ENCODE data around the gene SPIRE2.
"Not testable (repeated sequence)": the region's sequence is repeated elsewhere in the genome, so short reads cannot be mapped to it uniquely, and the experiment has no call there.

SPIRE2 gene

GRCh38 chr16:89808475-89808874 is 19.8 kb upstream of the SPIRE2 start:
- Histone ChIP-seq H2BK12ac (ENCODE audit: low read length in 2 of 2) (no peak overlapping the region), H3K4ac (ENCODE audit: low read depth in 1 of 2, low read length in 2 of 2) (no peak overlapping the region), H2AFZ (ENCODE audit: low read depth, low read length) (no peak overlapping the region), H2BK15ac (ENCODE audit: low read depth, poor library complexity, severe bottlenecking) (no peak overlapping the region), H3K4me2 (ENCODE audit: low read length, poor library complexity, severe bottlenecking) (no peak overlapping the region), H3K4me1 (ENCODE audit: control insufficient read depth, insufficient read depth, low read depth, low read length) (no peaks in the 10 kb centered on the region), H3K9ac (ENCODE audit: low read length) (no peak overlapping the region), H3K14ac (ENCODE audit: low read length in 2 of 2) (no peak overlapping the region), H2BK120ac (ENCODE audit: low read depth, low read length) (no peak overlapping the region), H3K36me3 (ENCODE audit: control insufficient read depth in 1 of 2, insufficient read depth in 2 of 2, low read depth in 1 of 2, low read length in 2 of 2) (peaks cover 6 to 10% of the 10 kb centered on the region in 2 experiments), H3K9me3 (ENCODE audit: control insufficient read depth, low read length) (no peaks in the 10 kb centered on the region), H2BK5ac (ENCODE audit: low read depth, low read length, poor library complexity, severe bottlenecking) (no peak overlapping the region), H2AK5ac (ENCODE audit: low read length, severe bottlenecking) (no peak overlapping the region), H3K27me3 (ENCODE audit: control insufficient read depth in 1 of 2, insufficient read depth in 1 of 2, low read length in 2 of 2) (no peaks in the 10 kb centered on the region), H3K79me1 (replicated peaks; ENCODE audit: low read length, poor library complexity, severe bottlenecking) (peaks cover 7% of the 10 kb centered on the region), H3K27ac (ENCODE audit: low read length, poor library complexity, severe bottlenecking) (no peak overlapping the region), H3K4me3 (ENCODE audit: insufficient read depth in 1 of 2, low read depth in 1 of 2, low read length in 2 of 2) (no peak overlapping the region), H4K8ac (ENCODE audit: low read length) (no peak overlapping the region), H3K18ac (ENCODE audit: low read depth in 1 of 2, low read length in 2 of 2) (no peak overlapping the region), H3K23ac (ENCODE audit: low read length in 2 of 2) (no peak overlapping the region), H4K91ac (ENCODE audit: low read length) (no peak overlapping the region)
- DNase-seq = no peak
- WGBS = 95% methylated on average over 4 of the region's 4 CpGs

GRCh38 chr16:89811321-89811720 is 17.0 kb upstream of the SPIRE2 start:
- no peak overlapping the region for H4K8ac ChIP-seq (ENCODE audit: low read length)
- 100% methylated on average over 2 of the region's 2 CpGs for WGBS
- no peak overlapping the region for H3K27ac ChIP-seq (ENCODE audit: low read length, poor library complexity, severe bottlenecking)

GRCh38 chr16:89815639-89816348 is 12.5 kb upstream of the SPIRE2 start:
- DNase-seq = peak; percentile 13
- peaks cover 0 to 6% of the 10 kb centered on the region in 2 experiments for H3K36me3 ChIP-seq (ENCODE audit: control insufficient read depth in 1 of 2, insufficient read depth in 2 of 2, low read depth in 1 of 2, low read length in 2 of 2)
- no peak overlapping the region for H3K14ac ChIP-seq (ENCODE audit: low read length in 2 of 2)
- H2BK12ac ChIP-seq (ENCODE audit: low read length in 2 of 2) = no peak overlapping the region
- H3K18ac ChIP-seq (ENCODE audit: low read depth in 1 of 2, low read length in 2 of 2) = peak overlapping the region in 1 of 2 experiments; percentile 62
- no peaks in the 10 kb centered on the region for H3K9me3 ChIP-seq (ENCODE audit: control insufficient read depth, low read length)
- H2BK5ac ChIP-seq (ENCODE audit: low read depth, low read length, poor library complexity, severe bottlenecking) = no peak overlapping the region
- peak overlapping the region; percentile 85 for H2AFZ ChIP-seq (ENCODE audit: low read depth, low read length)
- H3K79me1 ChIP-seq (replicated peaks; ENCODE audit: low read length, poor library complexity, severe bottlenecking) = peaks cover 15% of the 10 kb centered on the region
- no peak overlapping the region for H3K23ac ChIP-seq (ENCODE audit: low read length in 2 of 2)
- WGBS = 7% methylated on average over 45 of the region's 65 CpGs
- no peak overlapping the region for H4K8ac ChIP-seq (ENCODE audit: low read length)
- H3K9ac ChIP-seq (ENCODE audit: low read length) = peak overlapping the region; percentile 90
- H4K91ac ChIP-seq (ENCODE audit: low read length) = peak overlapping the region; percentile 39
- H3K4me1 ChIP-seq (ENCODE audit: control insufficient read depth, insufficient read depth, low read depth, low read length) = peaks cover 11% of the 10 kb centered on the region
- H3K27ac ChIP-seq (ENCODE audit: low read length, poor library complexity, severe bottlenecking) = no peak overlapping the region
- H3K4me2 ChIP-seq (ENCODE audit: low read length, poor library complexity, severe bottlenecking) = peak overlapping the region; percentile 99
- no peaks in the 10 kb centered on the region for H3K27me3 ChIP-seq (ENCODE audit: control insufficient read depth in 1 of 2, insufficient read depth in 1 of 2, low read length in 2 of 2)
- H2AK5ac ChIP-seq (ENCODE audit: low read length, severe bottlenecking) = no peak overlapping the region
- no peak overlapping the region for H2BK15ac ChIP-seq (ENCODE audit: low read depth, poor library complexity, severe bottlenecking)
- H3K4ac ChIP-seq (ENCODE audit: low read depth in 1 of 2, low read length in 2 of 2) = no peak overlapping the region
- no peak overlapping the region for H2BK120ac ChIP-seq (ENCODE audit: low read depth, low read length)
- peak overlapping the region; percentile 83 to 97 for H3K4me3 ChIP-seq (ENCODE audit: insufficient read depth in 1 of 2, low read depth in 1 of 2, low read length in 2 of 2)

More at GRCh38 chr16:89811321-89811720, 17.0 kb upstream of the SPIRE2 start:
- no peaks in the 10 kb centered on the region for H3K9me3 ChIP-seq (ENCODE audit: control insufficient read depth, low read length)
- H3K79me1 ChIP-seq (replicated peaks; ENCODE audit: low read length, poor library complexity, severe bottlenecking) = peaks cover 12% of the 10 kb centered on the region
- H3K23ac ChIP-seq (ENCODE audit: low read length in 2 of 2) = no peak overlapping the region
- no peak for DNase-seq
- no peak overlapping the region for H2AFZ ChIP-seq (ENCODE audit: low read depth, low read length)
- no peak overlapping the region for H3K18ac ChIP-seq (ENCODE audit: low read depth in 1 of 2, low read length in 2 of 2)
- peaks cover 6% of the 10 kb centered on the region in 2 experiments for H3K36me3 ChIP-seq (ENCODE audit: control insufficient read depth in 1 of 2, insufficient read depth in 2 of 2, low read depth in 1 of 2, low read length in 2 of 2)
- H3K4me1 ChIP-seq (ENCODE audit: control insufficient read depth, insufficient read depth, low read depth, low read length) = peaks cover 6% of the 10 kb centered on the region
- H2BK12ac ChIP-seq (ENCODE audit: low read length in 2 of 2) = no peak overlapping the region
- no peak overlapping the region for H4K91ac ChIP-seq (ENCODE audit: low read length)
- H3K4me3 ChIP-seq (ENCODE audit: insufficient read depth in 1 of 2, low read depth in 1 of 2, low read length in 2 of 2) = no peak overlapping the region
- H3K9ac ChIP-seq (ENCODE audit: low read length) = no peak overlapping the region
- H2BK120ac ChIP-seq (ENCODE audit: low read depth, low read length) = no peak overlapping the region
- H2BK5ac ChIP-seq (ENCODE audit: low read depth, low read length, poor library complexity, severe bottlenecking) = no peak overlapping the region
- H2AK5ac ChIP-seq (ENCODE audit: low read length, severe bottlenecking) = no peak overlapping the region
- no peak overlapping the region for H3K4me2 ChIP-seq (ENCODE audit: low read length, poor library complexity, severe bottlenecking)
- no peak overlapping the region for H2BK15ac ChIP-seq (ENCODE audit: low read depth, poor library complexity, severe bottlenecking)
- no peak overlapping the region for H3K4ac ChIP-seq (ENCODE audit: low read depth in 1 of 2, low read length in 2 of 2)
- H3K27me3 ChIP-seq (ENCODE audit: control insufficient read depth in 1 of 2, insufficient read depth in 1 of 2, low read length in 2 of 2) = no peaks in the 10 kb centered on the region
- H3K14ac ChIP-seq (ENCODE audit: low read length in 2 of 2) = no peak overlapping the region

- H2AFZ ChIP-seq (ENCODE audit: low read depth, low read length); H3K23ac ChIP-seq (ENCODE audit: low read length in 2 of 2); H3K14ac ChIP-seq (ENCODE audit: low read length in 2 of 2); H3K36me3 ChIP-seq (ENCODE audit: control insufficient read depth in 1 of 2, insufficient read depth in 2 of 2, low read depth in 1 of 2, low read length in 2 of 2); H4K91ac ChIP-seq (ENCODE audit: low read length); H3K27me3 ChIP-seq (ENCODE audit: control insufficient read depth in 1 of 2, insufficient read depth in 1 of 2, low read length in 2 of 2); H2BK12ac ChIP-seq (ENCODE audit: low read length in 2 of 2); H3K9me3 ChIP-seq (ENCODE audit: control insufficient read depth, low read length); H2BK15ac ChIP-seq (ENCODE audit: low read depth, poor library complexity, severe bottlenecking); H3K4ac ChIP-seq (ENCODE audit: low read depth in 1 of 2, low read length in 2 of 2); H3K18ac ChIP-seq (ENCODE audit: low read depth in 1 of 2, low read length in 2 of 2); H3K27ac ChIP-seq (ENCODE audit: low read length, poor library complexity, severe bottlenecking); H4K8ac ChIP-seq (ENCODE audit: low read length); H2BK5ac ChIP-seq (ENCODE audit: low read depth, low read length, poor library complexity, severe bottlenecking); H3K9ac ChIP-seq (ENCODE audit: low read length); H3K4me3 ChIP-seq (ENCODE audit: insufficient read depth in 1 of 2, low read depth in 1 of 2, low read length in 2 of 2); H2AK5ac ChIP-seq (ENCODE audit: low read length, severe bottlenecking); H2BK120ac ChIP-seq (ENCODE audit: low read depth, low read length); DNase-seq; H3K4me2 ChIP-seq (ENCODE audit: low read length, poor library complexity, severe bottlenecking): not testable (repeated sequence)
- H3K4me1 ChIP-seq (ENCODE audit: control insufficient read depth, insufficient read depth, low read depth, low read length) = peaks cover 16% of the 10 kb centered on the region
- WGBS = 92% methylated on average over 10 of the region's 14 CpGs
- H3K79me1 ChIP-seq (replicated peaks; ENCODE audit: low read length, poor library complexity, severe bottlenecking) = peaks cover 12% of the 10 kb centered on the region
Observed at GRCh38 chr16:89818851-89819403, 9.3 kb upstream of the SPIRE2 start.
